Measurements from ENCODE around the gene KCTD1. TPM values are rescaled to one million over a fixed set of nuclear protein-coding genes. Genes with fewer than 3 reads are reported as not detected.
"Not testable (repeated sequence)": the region's sequence is repeated elsewhere in the genome, so short reads cannot be mapped to it uniquely, and the experiment has no call there.

The KCTD1 gene
- total RNA-seq, 1 experiment from 2014 or later: 4.1 TPM

- ChIA-PET POLR2A (ENCODE audit: low non-redundant PET) (no interaction called here), CTCF (no interaction called here)
- H3K4me1 ChIP-seq (ENCODE audit: insufficient read depth, low read length, poor library complexity, severe bottlenecking): no peaks in the 10 kb centered on the region
- intact Hi-C loops (cut with micrococcal nuclease; ENCODE audit: unreplicated experiment): no loop called here
- no TSS peak for BruUV-seq (replicated peaks)
- H3K4me3 ChIP-seq (ENCODE audit: low read depth, low read length, poor library complexity, severe bottlenecking): no peak overlapping the region
- no peak overlapping the region for H3K27ac ChIP-seq (ENCODE audit: low read depth, low read length, poor library complexity, severe bottlenecking)
- H3K9me3 ChIP-seq (ENCODE audit: low read depth, low read length, poor library complexity, severe bottlenecking): no peaks in the 10 kb centered on the region
- H3K27me3 ChIP-seq (replicated peaks; ENCODE audit: insufficient read depth, low read depth, low read length, poor library complexity): no peaks in the 10 kb centered on the region
- no peaks in the 10 kb centered on the region for H3K36me3 ChIP-seq (ENCODE audit: insufficient read depth, low read length, poor library complexity, severe bottlenecking)
- TF ChIP-seq CTCF (conservative IDR thresholded peaks at IDR 0.05; ENCODE audit: low read depth, low read length) (no peak), EZH2 (IDR thresholded peaks at IDR 0.05; ENCODE audit: borderline replicate concordance, low read depth, low read length, poor library complexity, severe bottlenecking) (no peak)
- peak; percentile 22 for DNase-seq (ENCODE audit: low spot score)
These were observed 107.7 kb downstream of the KCTD1 start for GRCh38 chr18:26440644-26441043.

DNA sequence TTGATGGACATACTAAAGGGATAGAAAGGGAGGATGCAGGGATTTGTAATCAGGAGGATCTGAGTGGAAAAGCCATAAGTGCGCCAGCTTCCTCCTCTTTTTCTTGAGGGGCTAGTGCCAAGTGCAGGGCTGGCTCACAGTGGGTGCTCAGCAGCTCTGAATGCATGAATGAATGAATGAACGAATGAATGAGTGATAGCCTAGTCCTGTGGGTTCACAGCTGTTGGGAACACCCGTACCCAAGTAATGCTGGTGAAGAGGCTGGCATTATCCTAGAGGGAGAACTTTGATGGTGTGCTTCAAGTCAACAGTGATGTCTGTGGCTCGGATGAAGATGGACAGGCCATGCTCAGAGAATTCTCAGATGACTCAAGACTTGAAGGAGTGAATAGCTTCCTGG lies 108.8 kb downstream of the KCTD1 start:
- BruUV-seq (replicated peaks): no TSS peak
- no peaks in the 10 kb centered on the region for H3K27me3 ChIP-seq (replicated peaks; ENCODE audit: insufficient read depth, low read depth, low read length, poor library complexity)
- no peaks in the 10 kb centered on the region for H3K36me3 ChIP-seq (ENCODE audit: insufficient read depth, low read length, poor library complexity, severe bottlenecking)
- intact Hi-C loops (cut with micrococcal nuclease; ENCODE audit: unreplicated experiment): no loop called here
- no peak for DNase-seq (ENCODE audit: low spot score)
- no peaks in the 10 kb centered on the region for H3K9me3 ChIP-seq (ENCODE audit: low read depth, low read length, poor library complexity, severe bottlenecking)
- no peak overlapping the region for H3K27ac ChIP-seq (ENCODE audit: low read depth, low read length, poor library complexity, severe bottlenecking)
- TF ChIP-seq CTCF (conservative IDR thresholded peaks at IDR 0.05; ENCODE audit: low read depth, low read length): no peak
- no peak for TF ChIP-seq EZH2 (IDR thresholded peaks at IDR 0.05; ENCODE audit: borderline replicate concordance, low read depth, low read length, poor library complexity, severe bottlenecking)
- no peak overlapping the region for H3K4me3 ChIP-seq (ENCODE audit: low read depth, low read length, poor library complexity, severe bottlenecking)
- H3K4me1 ChIP-seq (ENCODE audit: insufficient read depth, low read length, poor library complexity, severe bottlenecking): no peaks in the 10 kb centered on the region
- CTCF ChIA-PET: no interaction called here
- POLR2A ChIA-PET (ENCODE audit: low non-redundant PET): no interaction called here

DNA sequence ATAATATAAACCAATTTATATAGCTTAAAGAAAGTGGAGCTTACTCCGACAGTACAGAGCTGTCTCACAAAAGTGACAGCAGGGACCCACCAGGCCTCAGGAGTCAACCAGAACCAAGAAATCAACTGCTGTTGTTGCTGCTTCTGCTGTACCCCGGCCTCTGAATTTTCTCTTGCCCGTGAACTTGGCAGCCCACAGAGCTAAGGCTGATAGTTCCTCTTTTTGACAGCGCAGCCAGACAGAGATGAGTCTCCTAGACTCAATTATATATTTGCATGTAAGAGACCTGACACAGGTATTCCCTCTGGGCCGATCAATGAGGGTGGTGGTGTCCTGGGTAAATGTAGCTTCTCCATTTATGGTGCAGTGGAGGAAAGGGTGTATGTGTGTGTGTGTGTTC lies 109.4 kb downstream of the KCTD1 start:
- BruUV-seq (replicated peaks): no TSS peak
- H3K9me3 ChIP-seq (ENCODE audit: low read depth, low read length, poor library complexity, severe bottlenecking): no peaks in the 10 kb centered on the region
- no peaks in the 10 kb centered on the region for H3K36me3 ChIP-seq (ENCODE audit: insufficient read depth, low read length, poor library complexity, severe bottlenecking)
- ChIA-PET CTCF (no interaction called here), POLR2A (ENCODE audit: low non-redundant PET) (no interaction called here)
- H3K4me3 ChIP-seq (ENCODE audit: low read depth, low read length, poor library complexity, severe bottlenecking): no peak overlapping the region
- intact Hi-C loops (cut with micrococcal nuclease; ENCODE audit: unreplicated experiment): no loop called here
- no peak overlapping the region for H3K27ac ChIP-seq (ENCODE audit: low read depth, low read length, poor library complexity, severe bottlenecking)
- no peaks in the 10 kb centered on the region for H3K4me1 ChIP-seq (ENCODE audit: insufficient read depth, low read length, poor library complexity, severe bottlenecking)
- H3K27me3 ChIP-seq (replicated peaks; ENCODE audit: insufficient read depth, low read depth, low read length, poor library complexity): no peaks in the 10 kb centered on the region
- DNase-seq (ENCODE audit: low spot score): no peak
- TF ChIP-seq CTCF (conservative IDR thresholded peaks at IDR 0.05; ENCODE audit: low read depth, low read length) (no peak), EZH2 (IDR thresholded peaks at IDR 0.05; ENCODE audit: borderline replicate concordance, low read depth, low read length, poor library complexity, severe bottlenecking) (no peak)

DNA sequence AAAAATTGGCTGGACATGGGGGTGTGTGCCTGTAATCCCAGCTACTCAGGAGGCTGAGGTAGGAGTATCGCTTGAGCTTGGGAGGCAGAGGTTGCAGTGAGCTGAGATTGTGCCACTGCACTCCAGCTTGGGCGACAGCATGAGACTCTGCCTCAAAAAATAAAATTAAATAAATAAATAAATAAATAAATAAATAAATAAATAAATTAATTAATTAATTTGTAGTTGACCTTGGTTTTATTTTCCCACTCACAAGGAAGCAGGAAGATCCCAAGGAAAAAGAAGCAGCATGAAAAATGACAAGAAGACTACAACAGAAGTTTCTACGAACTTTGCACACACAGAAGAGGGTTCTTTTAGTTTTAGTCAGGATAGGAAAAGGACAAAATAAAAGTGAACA lies 110.7 kb downstream of the KCTD1 start:
- H3K27ac ChIP-seq (ENCODE audit: low read depth, low read length, poor library complexity, severe bottlenecking); H3K4me1 ChIP-seq (ENCODE audit: insufficient read depth, low read length, poor library complexity, severe bottlenecking); H3K27me3 ChIP-seq (replicated peaks; ENCODE audit: insufficient read depth, low read depth, low read length, poor library complexity); BruUV-seq (replicated peaks); H3K36me3 ChIP-seq (ENCODE audit: insufficient read depth, low read length, poor library complexity, severe bottlenecking); H3K9me3 ChIP-seq (ENCODE audit: low read depth, low read length, poor library complexity, severe bottlenecking); intact Hi-C loops (cut with micrococcal nuclease; ENCODE audit: unreplicated experiment); CTCF ChIA-PET; DNase-seq (ENCODE audit: low spot score); H3K4me3 ChIP-seq (ENCODE audit: low read depth, low read length, poor library complexity, severe bottlenecking); POLR2A ChIA-PET (ENCODE audit: low non-redundant PET): not testable (repeated sequence)
